ENCODE data around the gene ORAI1.
"Not testable (repeated sequence)": the region's sequence is repeated elsewhere in the genome, so short reads cannot be mapped to it uniquely, and the experiment has no call there.

ORAI1 gene

GRCh38 chr12:121608301-121608700 is 18.0 kb upstream of the ORAI1 start:
- no peak for DNase-seq

GRCh38 chr12:121610239-121611149 is 15.8 kb upstream of the ORAI1 start:
- DNase-seq = no peak

DNA sequence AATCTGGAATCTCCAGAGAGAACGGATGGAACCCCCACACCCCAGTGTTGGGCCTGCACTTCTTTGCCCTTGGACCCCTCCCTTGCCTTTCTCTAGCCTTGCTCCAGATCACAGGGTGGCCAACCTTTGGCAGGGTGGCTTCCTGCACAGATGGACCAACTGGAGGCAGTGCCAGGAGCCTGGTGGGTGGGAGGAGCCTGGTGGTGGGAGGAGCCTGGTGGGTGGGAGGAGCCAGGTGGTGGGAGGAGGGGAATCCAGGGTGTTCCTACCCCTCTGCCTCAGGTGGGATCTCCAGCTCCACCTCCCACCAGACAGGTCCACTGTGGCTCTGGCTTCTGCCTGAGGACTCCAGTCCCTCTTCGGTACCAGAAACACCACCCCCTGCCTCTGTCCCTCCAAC is 15.0 kb upstream of the ORAI1 start:
- peak in 1 of 2 experiments; percentile 12 for DNase-seq

DNA sequence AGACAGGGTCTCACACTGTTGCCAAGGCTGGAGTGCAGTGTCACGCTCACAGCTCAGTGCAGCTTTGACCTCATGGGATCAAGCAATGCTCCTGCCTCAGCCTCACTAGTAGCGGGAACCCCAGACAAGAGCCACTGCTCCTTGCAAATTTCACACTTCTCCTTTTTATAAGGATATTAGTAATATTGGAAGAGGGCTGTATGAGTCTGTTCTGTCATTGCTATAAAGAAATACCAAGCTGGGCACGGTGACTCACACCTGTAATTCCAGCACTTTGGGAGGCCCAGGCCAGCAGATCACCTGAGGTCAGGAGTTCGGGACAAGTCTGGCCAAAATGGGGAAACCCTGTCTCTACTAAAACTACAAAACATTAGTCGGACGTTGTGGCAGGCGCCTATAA is 12.9 kb upstream of the ORAI1 start:
- DNase-seq = no peak

DNA sequence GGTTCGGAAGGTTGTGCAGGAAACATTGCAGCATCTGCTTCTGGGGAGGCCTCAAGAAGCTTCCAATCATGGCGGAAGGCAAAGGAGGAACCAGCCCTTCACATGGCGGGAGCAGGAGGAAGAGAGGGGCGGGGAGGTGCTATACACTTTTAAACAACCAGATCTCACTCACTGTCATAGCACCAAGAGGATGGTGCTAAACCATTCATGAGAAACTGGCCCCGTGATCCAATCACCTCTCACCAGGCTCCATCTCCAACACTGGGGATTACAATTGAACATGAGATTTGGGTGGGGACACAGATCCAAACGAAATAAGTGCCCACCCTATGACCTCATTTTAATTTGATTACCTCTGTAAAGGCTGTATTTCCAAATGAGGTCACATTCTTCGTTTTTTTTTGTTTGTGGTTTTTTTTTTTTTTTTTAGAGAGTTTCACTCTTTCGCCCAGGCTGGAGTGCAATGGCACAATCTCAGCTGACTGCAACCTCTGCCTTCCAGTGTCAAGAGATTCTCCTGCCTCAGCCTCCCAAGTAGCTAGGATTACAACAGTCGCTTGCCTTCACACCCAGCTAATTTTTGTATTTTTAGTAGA is 11.4 kb upstream of the ORAI1 start:
- DNase-seq = no peak

DNA sequence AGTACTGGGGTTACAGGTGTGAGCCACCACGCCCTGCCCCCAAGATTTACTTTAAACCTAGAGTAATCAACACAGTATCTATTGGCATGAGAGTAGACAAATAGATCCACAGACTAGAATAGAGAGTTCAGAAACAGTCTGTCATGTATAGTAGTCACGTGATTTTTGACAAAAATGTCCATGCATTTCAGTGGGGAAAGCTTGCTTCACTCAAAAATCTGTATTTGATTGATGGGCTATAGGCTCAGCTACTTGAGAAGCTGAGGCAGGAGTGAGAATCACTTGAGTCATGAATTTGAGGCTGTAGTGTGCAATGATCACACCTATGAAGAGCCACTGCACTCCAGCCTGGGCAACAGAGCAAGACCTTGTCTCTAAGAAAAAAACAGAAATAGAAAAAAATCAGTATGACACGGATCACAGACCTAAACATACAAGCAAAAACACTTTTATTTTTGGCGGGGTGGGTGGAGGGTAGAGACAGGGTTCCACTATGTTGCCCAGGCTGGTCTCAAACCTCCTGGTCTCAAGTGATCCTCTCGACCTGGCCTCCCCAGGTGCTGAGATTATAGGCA is 7.6 kb upstream of the ORAI1 start:
- DNase-seq = no peak

- no peak for DNase-seq
These were observed 5.9 kb upstream of the ORAI1 start for GRCh38 chr12:121620333-121620891.

DNA sequence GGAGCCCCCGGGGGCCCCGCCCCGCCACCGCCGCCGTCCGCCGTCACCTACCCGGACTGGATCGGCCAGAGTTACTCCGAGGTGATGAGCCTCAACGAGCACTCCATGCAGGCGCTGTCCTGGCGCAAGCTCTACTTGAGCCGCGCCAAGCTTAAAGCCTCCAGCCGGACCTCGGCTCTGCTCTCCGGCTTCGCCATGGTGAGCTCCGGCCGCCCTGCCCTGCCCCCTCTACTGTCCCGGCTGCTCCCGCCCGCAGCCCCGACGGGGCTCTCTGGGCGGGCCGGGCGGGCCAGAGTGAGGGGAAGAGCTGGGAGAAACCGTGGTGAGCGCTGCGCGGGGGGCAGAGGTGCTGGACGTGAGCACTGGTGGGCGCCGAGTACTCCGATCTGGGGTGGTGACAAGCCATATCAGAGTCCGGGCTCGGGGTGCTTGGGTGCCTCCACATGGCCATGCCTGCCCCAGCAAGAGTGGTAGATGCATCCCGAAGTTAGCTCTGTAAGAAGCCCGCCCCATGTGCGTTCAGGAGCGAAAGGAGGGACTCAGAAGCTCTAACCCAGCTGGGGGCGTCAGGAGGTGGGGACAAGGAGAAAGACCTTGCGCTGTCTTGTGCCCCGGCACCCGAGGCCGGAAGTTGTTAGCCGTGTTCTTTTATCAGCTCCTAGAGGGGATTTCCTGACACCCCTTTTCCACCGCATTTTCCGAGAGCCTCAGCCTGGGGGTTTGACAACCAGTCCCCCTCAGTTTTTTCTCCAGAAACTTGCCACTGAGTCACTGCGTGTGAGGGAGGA is 717 bp downstream of the ORAI1 start:
- peak; percentile 82 to 97 for DNase-seq

DNA sequence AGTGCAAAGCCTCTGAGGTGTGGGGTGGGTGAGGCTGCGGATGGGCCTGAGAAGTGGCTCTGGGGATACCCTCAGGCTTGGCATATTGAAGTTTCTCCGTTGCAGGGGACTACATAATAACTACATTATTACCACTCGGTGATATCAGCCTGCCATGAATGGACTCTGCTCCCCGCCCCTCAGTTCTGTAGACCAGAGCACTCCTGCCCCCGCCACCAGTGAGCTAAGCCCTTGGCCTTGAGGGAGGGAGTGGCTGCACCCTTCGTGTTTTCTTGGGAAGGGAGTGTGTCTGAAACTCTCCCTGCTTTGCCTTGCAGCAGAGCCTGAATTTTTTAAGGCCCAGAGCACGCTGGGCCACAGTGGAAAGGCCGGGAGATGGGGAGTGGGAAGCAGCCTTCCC is 1.7 kb downstream of the ORAI1 start:
- DNase-seq = peak in 1 of 2 experiments; percentile 14

DNA sequence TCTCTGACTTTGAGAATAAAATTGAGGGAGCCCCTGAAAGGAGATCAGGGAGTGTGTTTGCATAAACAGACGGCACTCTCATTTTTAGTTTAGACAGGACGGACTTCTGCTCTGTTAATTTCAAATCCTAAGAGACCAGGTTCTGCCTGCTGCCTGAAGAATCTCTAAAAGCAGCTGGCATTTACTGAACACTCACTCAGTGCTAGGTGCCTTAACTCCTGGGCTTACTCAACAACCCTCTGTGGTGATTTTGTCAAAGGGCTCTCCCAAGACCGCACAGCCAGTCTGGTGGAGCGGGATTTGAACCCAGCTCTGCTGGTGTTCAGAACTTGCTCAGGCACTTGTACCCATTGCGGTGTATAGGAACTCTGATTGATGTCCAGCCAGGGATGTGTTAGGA is 2.2 kb downstream of the ORAI1 start:
- DNase-seq = peak in 1 of 2 experiments; percentile 19

DNA sequence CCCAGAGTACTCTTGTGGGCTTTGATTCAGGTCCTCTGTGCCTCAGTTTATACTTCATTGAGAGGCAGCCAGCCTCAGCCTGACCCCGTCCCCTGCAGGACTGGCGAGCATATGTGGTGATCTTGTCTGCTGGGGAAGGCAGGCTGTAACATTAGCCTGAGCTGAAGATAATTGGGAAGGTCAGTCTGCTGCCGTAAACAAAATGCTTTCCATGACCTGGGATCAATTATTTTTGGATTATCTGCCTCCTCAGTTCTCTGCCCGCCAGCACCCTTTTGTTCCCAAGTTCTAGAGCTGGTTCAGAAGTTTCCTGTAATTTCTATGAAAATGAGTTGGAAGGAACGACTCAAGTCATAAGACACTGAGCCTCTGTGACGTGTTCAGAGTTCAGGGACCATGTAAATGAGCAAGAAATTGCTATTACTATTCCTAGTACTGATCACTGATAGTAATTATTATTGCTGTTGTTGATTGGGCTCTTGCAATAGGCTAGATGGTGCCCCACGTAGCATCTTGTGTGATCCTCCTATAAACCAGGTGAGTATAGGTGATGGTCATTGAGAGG is 4.5 kb downstream of the ORAI1 start:
- no peak for DNase-seq

- DNase-seq = no peak
These were observed 6.0 kb downstream of the ORAI1 start for GRCh38 chr12:121632069-121632970.

GRCh38 chr12:121633833-121634196 is 7.5 kb downstream of the ORAI1 start:
- not testable (repeated sequence) for DNase-seq

GRCh38 chr12:121634836-121635235 is 8.5 kb downstream of the ORAI1 start:
- DNase-seq = no peak

- DNase-seq = peak; percentile 41 to 49
These were observed 11.0 kb downstream of the ORAI1 start for GRCh38 chr12:121637231-121637914.

GRCh38 chr12:121638298-121639202 is 12.2 kb downstream of the ORAI1 start:
- no peak for DNase-seq

DNA sequence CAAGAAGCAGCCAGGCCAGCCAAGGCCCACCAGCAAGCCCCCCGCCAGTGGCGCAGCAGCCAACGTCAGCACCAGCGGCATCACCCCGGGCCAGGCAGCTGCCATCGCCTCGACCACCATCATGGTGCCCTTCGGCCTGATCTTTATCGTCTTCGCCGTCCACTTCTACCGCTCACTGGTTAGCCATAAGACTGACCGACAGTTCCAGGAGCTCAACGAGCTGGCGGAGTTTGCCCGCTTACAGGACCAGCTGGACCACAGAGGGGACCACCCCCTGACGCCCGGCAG is 15.0 kb downstream of the ORAI1 start:
- DNase-seq = no peak

DNA sequence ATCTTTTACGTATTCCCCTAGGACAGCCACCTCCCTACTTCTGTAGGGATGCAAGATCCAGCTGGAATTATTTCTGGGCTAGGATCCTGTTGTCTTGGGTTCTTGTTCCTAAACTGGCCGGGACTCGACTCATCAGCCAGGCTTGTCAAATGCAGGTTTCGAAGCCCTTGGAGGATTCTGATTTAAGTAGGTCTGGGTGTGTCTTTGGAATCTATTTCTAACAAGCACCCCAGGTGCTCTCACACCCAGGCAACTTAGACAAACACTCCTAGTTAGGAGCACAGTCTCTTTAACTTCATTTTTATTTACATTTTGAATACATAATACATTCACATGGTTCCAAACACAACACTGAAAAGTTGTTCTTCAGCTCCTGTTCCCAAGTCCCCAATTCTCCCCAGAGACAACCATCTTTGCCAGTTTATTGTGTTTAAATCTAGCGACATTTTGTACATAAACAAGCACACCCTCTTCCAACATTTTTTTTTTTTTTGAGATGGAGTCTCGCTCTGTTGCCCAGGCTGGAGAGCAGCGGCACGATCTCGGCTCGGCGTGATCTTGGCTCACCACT is 22.2 kb downstream of the ORAI1 start:
- DNase-seq = no peak

DNA sequence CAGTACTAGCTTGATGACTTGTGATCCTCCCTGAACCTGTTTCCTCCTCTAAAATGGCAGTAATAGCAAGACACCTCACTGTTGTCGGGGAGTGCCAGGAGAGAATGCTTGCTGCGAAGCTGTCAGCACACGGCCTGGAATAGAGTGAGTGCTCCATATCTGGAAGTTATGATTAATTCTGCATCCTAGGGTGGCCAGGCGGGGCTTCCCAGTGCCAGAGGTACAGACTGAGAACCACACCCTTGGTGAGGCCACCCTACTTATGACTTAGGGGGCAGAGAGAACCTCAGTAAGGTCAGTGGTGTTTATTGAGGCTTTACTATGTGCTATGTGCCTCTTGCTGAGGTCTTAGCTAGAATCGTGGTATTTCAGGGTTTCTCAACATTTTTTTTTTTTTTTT is 23.0 kb downstream of the ORAI1 start:
- no peak for DNase-seq
